Upper lobe of left lung (tissue), 4 donors: Measurements from ENCODE around the gene ARHGAP26.

Source experiments
- CTCF ChIP-seq, 6 experiments: fragments of 450-650 bp in 4 of 6; fragments of 200-600 bp in 2 of 6; sonication (generic) in 2 of 6; IDR thresholded peaks; one replicate each; pipeline ENCODE4 v1.5.1; 2016 to 2019; ENCODE audit warnings: antibody characterized with exemption in 6 of 6
- EP300 ChIP-seq, 4 donors: sonication (generic); formaldehyde crosslinking; IDR thresholded peaks; one replicate each; pipeline ENCODE4 v1.5.1; 2017; ENCODE audit warnings: antibody characterized with exemption in 4 of 4, control low read depth in 2 of 4
- POLR2A ChIP-seq, 4 donors: fragments of 450-650 bp; IDR thresholded peaks; one replicate each; pipeline ENCODE4 v1.5.1; 2016 to 2017; ENCODE audit warnings: antibody characterized with exemption in 4 of 4, mild to moderate bottlenecking in 2 of 4
- POLR2AphosphoS5 ChIP-seq, 2 donors: sonication (generic); formaldehyde crosslinking; IDR thresholded peaks; one replicate each; pipeline ENCODE4 v1.5.1; 2017; ENCODE audit warnings: antibody characterized with exemption in 2 of 2

DNA sequence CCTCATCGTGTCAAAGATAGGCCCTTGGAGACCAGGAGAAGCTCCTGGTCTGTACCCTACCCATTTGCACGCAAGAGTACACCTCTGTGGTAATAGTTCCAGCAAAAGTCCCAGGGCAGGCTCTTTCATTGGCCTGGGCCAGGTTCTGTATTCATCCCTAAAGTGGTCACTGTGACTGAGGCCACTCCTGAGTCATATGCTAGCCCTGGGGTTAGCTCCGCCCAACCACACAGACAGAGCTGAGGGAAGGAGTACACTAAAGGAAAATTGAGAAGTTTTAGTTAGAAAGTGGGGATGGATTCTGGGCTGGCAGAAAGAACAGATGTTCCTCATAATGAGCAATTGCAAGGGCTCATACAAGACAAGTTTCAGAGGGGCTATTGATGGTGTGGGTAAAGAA, 206.7 kb downstream of the ARHGAP26 start:
- TF ChIP-seq POLR2AphosphoS5 (IDR thresholded peaks at IDR 0.05) (no peak), CTCF (IDR thresholded peaks at IDR 0.05) (no peak), POLR2A (IDR thresholded peaks at IDR 0.05) (no peak), EP300 (IDR thresholded peaks at IDR 0.05) (no peak)
